Measurements from ENCODE around the gene AGL. TPM values are rescaled to one million over a fixed set of nuclear protein-coding genes. Genes with fewer than 3 reads are reported as not detected.
"Not testable (repeated sequence)": the region's sequence is repeated elsewhere in the genome, so short reads cannot be mapped to it uniquely, and the experiment has no call there.

The AGL gene
- 17.5 TPM for total RNA-seq
- long read RNA-seq, partial matches to known transcripts, result 7 of 7 reads
- long read RNA-seq, other reads (novel, unspliced or antisense), result 0 of 7 reads

DNA sequence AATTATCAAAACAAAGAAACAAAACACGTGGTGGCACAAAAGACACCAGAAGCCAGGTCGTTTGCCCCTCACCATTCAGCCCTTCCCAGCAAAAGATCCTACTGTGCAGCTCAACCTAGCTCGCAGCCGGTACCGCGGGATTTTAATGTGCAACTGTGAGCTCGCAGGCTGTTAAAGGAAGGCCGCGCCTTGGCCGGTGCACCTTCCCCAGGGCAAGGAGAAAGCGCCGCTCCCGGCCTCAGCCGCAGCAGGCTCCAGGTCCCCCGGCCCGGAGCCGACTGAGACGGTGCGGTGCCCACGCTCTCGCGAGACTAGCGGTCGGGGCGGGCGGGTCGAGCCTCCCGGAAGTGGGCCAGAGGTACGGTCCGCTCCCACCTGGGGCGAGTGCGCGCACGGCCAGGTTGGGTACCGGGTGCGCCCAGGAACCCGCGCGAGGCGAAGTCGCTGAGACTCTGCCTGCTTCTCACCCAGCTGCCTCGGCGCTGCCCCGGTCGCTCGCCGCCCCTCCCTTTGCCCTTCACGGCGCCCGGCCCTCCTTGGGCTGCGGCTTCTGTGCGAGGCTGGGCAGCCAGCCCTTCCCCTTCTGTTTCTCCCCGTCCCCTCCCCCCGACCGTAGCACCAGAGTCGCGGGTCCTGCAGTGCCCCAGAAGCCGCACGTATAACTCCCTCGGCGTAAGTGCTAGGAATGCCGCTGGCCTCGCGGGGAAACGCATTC is at the start of gene AGL:
TSS of gene AGL (plus strand) at position 618 of the 715 bp plus-strand sequence. CDS start 682 bp downstream, outside the sequence.
- peak; percentile 95 for DNase-seq (ENCODE audit: low spot score)

DNA sequence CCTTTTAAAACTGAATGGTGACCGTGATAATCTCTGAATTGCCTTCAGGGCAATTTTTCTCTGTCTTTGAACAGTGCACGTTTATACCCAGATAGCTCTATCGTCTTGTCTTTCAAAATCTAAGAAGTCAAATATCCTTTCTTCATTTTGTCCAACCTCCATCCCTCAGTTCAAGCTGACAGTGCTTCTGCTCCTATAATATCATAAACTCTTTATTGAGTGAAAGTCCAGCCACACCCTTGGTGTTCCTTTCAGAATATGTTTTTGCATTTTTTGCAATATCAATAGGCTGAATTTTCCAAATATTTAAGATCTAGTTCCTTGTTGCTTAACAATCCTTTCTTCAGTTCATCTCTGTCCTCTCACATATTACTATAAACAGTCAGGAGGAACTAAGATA is 48.6 kb upstream of the AGL start:
- DNase-seq (ENCODE audit: low spot score), result no peak

GRCh38 chr1:99806882-99807281 is 43.3 kb upstream of the AGL start:
- no peak for DNase-seq (ENCODE audit: low spot score)

GRCh38 chr1:99808391-99809115 is 41.6 kb upstream of the AGL start:
- DNase-seq (ENCODE audit: low spot score), result no peak

GRCh38 chr1:99811075-99811474 is 39.1 kb upstream of the AGL start:
- no peak for DNase-seq (ENCODE audit: low spot score)

DNA sequence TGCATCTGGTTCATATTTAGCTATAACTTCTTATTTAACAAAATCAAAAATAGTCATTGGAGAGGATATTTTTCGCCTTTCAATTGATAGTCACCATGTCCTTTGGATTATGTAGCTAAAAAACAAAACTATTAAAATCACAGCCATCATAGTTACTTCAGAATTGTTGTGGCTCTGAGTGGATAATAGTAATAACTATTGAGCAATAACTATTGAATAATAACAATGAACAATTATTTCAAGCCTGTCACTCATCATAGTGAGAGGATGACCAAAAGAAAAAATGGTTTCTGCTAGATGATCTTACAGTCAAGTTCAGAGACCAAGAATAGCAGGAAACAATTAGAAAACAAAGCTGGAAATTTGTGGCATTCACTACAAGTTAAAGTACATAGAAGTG is 38.4 kb upstream of the AGL start:
- no peak for DNase-seq (ENCODE audit: low spot score)

DNA sequence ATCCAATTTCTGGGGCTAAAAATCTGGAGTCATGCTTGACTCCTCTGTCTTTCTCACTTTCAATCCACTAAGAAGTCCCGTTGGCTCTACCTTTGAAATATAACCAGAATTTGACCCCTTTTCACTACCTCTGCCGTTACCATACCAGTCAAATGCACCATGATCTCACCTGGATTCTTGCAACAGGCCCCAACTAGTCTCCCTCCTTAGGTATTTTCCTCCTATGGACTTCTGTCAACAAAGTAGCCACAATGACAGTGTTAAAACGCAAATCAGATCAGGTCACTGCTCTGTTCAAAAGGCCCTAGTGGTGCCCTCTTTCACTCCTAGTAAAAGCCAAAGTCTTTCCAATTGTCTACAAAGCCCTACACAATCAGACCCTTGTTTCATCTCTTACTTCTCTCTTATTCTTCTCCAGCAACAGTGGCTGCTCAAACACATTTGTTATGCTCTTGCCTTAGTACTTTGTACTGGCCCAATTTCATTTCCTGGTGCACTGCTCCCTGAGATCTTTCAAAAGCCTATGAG is 35.7 kb upstream of the AGL start:
- DNase-seq (ENCODE audit: low spot score), result no peak

DNA sequence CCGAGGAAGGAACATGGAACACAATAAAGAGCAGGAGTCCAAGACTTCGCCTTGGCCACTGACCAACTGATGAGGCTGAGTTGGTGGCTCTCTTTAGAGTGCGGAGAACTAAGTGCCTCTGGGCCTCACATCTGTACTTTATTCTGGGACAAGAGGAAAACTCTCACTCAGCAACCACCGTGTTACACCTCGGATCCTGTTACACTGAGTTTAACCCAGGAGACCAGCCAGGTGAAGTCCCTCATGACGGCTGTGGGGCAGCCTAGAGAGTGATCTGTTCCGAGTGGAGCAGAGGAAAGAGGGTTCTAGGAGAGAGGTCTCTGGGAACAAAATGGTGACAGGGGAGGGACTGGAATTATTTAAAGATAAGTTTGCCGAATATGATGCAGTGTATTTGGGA is 33.5 kb upstream of the AGL start:
- DNase-seq (ENCODE audit: low spot score), result no peak

DNA sequence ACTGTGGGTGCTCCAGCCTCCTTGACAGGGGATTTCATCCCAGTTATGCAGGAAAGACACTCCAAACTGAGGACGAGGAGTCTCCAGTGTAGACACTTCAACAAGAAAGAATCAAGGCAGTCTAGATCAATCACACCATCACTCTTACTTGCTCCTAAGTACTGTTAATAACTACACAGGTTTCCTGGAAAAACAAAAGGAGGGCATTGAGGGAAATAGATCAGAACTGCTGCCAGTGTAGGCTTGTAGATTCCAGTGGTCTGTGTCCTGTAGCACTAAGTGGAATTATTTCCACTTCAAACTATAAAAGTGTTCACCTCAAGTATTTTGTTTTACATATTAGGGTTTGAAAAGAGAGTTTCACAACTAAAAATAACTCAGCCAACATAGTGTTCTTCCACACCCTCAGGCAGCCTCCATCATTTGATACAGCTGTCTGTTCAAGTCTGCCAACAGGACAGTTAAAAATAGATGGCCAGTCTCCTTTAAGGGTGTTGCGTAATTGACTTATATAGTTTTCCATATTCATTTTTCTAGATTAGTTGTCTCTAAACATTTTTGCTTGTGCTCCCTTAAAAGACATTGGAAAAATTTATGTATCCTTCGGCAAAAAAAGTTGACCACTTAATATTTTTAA is 32.0 kb upstream of the AGL start:
- DNase-seq (ENCODE audit: low spot score), result no peak

DNA sequence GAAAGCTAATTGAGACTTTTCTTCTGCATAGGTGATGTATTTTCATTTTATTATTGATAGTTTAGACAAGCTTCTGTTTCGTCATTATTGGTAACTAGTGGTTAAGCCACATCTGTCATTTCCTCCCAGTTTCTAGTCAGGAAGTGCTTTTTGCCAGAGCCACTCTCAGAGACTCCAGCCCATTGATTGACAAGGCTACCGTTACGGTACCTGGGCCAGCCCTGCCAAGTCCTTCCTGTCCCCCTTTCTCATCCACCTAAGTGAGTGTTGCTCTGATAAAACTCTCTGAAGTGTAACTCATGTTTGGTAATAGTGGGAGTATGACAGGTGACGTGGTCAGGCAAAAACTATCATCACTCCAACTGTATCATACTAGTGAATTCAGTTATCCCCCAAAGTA is 29.6 kb upstream of the AGL start:
- no peak for DNase-seq (ENCODE audit: low spot score)

DNA sequence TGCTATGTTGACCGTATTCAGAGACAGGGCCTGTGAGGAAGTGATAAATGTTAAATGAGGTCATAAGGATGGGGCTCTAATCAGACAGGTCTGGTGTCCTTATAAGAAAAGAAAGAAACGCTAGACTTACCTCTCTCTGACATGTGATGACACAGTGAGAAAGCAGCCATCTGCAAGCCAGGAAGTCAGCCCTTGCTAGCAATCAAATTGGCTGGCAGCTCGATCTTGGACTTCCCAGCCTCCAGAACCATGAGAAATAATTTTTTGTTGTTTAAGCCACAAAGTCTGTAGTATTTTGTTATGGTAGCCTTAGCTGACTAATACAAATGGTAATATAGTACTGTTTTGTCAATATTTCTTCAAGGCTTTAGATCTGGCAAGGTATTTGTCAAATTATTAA is 25.1 kb upstream of the AGL start:
- DNase-seq (ENCODE audit: low spot score), result no peak

- no peak for DNase-seq (ENCODE audit: low spot score)
These were observed 24.5 kb upstream of the AGL start for GRCh38 chr1:99825702-99826101.

GRCh38 chr1:99827970-99828369 is 22.2 kb upstream of the AGL start:
- DNase-seq (ENCODE audit: low spot score), result no peak

DNA sequence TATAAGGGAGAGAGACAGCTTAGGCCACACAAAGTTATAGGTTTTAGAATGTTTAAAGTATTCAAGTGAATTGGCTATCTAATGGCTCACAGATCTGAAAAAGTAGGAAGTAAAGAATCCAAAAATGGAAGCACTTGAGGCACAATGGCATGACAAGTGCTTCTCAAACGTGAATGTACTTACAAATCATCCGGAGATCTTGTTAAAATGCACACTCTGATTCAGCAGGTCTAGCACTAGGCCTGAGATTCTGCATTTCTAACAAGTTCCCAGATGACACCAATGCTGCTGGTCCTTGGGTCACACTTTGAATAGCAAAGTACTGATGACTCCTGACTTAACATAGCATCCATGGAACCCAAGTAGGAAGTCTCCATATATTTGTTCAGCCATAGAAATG is 20.9 kb upstream of the AGL start:
- no peak for DNase-seq (ENCODE audit: low spot score)

- DNase-seq (ENCODE audit: low spot score), result not testable (repeated sequence)
These were observed 16.2 kb upstream of the AGL start for GRCh38 chr1:99833911-99834310.

GRCh38 chr1:99836171-99837103 is 13.7 kb upstream of the AGL start:
- not testable (repeated sequence) for DNase-seq (ENCODE audit: low spot score)

GRCh38 chr1:99840353-99840752 is 9.8 kb upstream of the AGL start:
- not testable (repeated sequence) for DNase-seq (ENCODE audit: low spot score)

- no peak for DNase-seq (ENCODE audit: low spot score)
These were observed 6.4 kb upstream of the AGL start for GRCh38 chr1:99843760-99844159.

DNA sequence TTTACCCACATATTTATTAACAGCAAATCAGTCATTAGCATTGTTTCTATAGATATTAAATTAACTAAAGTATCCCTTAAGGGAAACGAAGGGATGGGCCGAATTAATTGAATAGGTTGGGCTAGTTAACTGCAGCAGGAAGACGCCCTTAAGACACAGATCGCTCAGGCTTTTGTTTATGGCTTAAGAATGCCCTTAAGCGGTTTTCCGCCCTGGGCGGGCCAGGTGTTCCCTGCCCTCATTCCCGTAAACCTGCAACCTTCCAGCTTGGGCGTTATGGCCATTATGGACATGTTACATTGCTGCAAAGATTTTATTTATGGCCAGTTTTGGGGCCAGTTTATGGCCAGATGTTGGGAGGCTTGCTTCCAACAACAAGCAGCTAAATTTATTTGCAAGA is 5.0 kb upstream of the AGL start:
- not testable (repeated sequence) for DNase-seq (ENCODE audit: low spot score)

GRCh38 chr1:99849413-99849743 is 783 bp upstream of the AGL start:
- no peak for DNase-seq (ENCODE audit: low spot score)

Measured in mesenteric fat pad (tissue), 1 donor.